DMS53 treated with DMSO at 0.1 percent for 48 hours (cell line): ENCODE data around the gene GNRH2.
"Not testable (repeated sequence)": the region's sequence is repeated elsewhere in the genome, so short reads cannot be mapped to it uniquely, and the experiment has no call there.

Experiments used
- DNase-seq: peaks from one replicate; lab custom pipeline; 2025; ENCODE audit not compliant: unreplicated experiment; lab: John Stamatoyannopoulos, UW

The GNRH2 gene

GRCh38 chr20:3043322-3043721, at the start of gene GNRH2:
Gene GNRH2 (plus strand): TSS chr20:3043622. CDS start chr20:3044415, 793 bp downstream.
- DNase-seq = no peak

GRCh38 chr20:2995796-2996195, 47.6 kb upstream of the GNRH2 start:
- DNase-seq = no peak

GRCh38 chr20:2998728-2999127, 44.7 kb upstream of the GNRH2 start:
- no peak for DNase-seq

- peak; percentile 59 for DNase-seq
These were observed 42.4 kb upstream of the GNRH2 start for GRCh38 chr20:3000852-3001523.

- no peak for DNase-seq
These were observed 40.0 kb upstream of the GNRH2 start for GRCh38 chr20:3003416-3003815.

GRCh38 chr20:3010985-3011723, 32.3 kb upstream of the GNRH2 start:
- DNase-seq = no peak

- no peak for DNase-seq
These were observed 31.7 kb upstream of the GNRH2 start for GRCh38 chr20:3011752-3012151.

- no peak for DNase-seq
These were observed 29.7 kb upstream of the GNRH2 start for GRCh38 chr20:3013771-3014170.

GRCh38 chr20:3014179-3014578, 29.2 kb upstream of the GNRH2 start:
- no peak for DNase-seq

GRCh38 chr20:3014662-3015061, 28.8 kb upstream of the GNRH2 start:
- no peak for DNase-seq

- not testable (repeated sequence) for DNase-seq
These were observed 28.1 kb upstream of the GNRH2 start for GRCh38 chr20:3015302-3015701.

GRCh38 chr20:3021327-3021726, 22.1 kb upstream of the GNRH2 start:
- no peak for DNase-seq

GRCh38 chr20:3021777-3022176, 21.6 kb upstream of the GNRH2 start:
- DNase-seq = no peak

GRCh38 chr20:3022559-3023490, 20.6 kb upstream of the GNRH2 start:
- peak; percentile 27 for DNase-seq

- DNase-seq = no peak
These were observed 15.4 kb upstream of the GNRH2 start for GRCh38 chr20:3027987-3028386.

- DNase-seq = no peak
These were observed 11.8 kb upstream of the GNRH2 start for GRCh38 chr20:3031524-3032147.

- DNase-seq = no peak
These were observed 10.8 kb upstream of the GNRH2 start for GRCh38 chr20:3032624-3033023.

- no peak for DNase-seq
These were observed 5.8 kb upstream of the GNRH2 start for GRCh38 chr20:3037654-3038053.

GRCh38 chr20:3038454-3038853, 5.0 kb upstream of the GNRH2 start:
- no peak for DNase-seq

- DNase-seq = no peak
These were observed 4.0 kb upstream of the GNRH2 start for GRCh38 chr20:3039426-3039825.

GRCh38 chr20:3040086-3040485, 3.3 kb upstream of the GNRH2 start:
- no peak for DNase-seq
